ENCODE data around the gene VAMP1.

VAMP1 gene

GRCh38 chr12:6444704-6445688 lies 25.5 kb downstream of the VAMP1 start, which contains the start of gene CD27:
Gene CD27, plus strand, starts transcription at chr12:6444955. Its CDS starts 141 bp downstream, at chr12:6445096.
- ChIA-PET CTCF (interaction anchor here (1.0 to 12.1 kb wide), 10 partner anchors 9 to 94 kb away, joined by 3 to 91 read pairs (median 7); no protein-coding TSS in a partner anchor), POLR2A (interaction anchor here (0.9 to 1.3 kb wide), 3 partner anchors 19 to 90 kb away, joined by 3 to 4 read pairs (median 3); no protein-coding TSS in a partner anchor)
- DNase-seq (ENCODE audit: extremely low spot score), result no peak
- TF ChIP-seq CTCF (IDR thresholded peaks at IDR 0.05; ENCODE audit: control extremely low read depth, extremely low read depth, low read depth, missing control alignments), result no peak

- DNase-seq (ENCODE audit: extremely low spot score), result no peak
- TF ChIP-seq CTCF (IDR thresholded peaks at IDR 0.05; ENCODE audit: control extremely low read depth, extremely low read depth, low read depth, missing control alignments), result no peak
- ChIA-PET CTCF (interaction anchor here (1.1 to 12.1 kb wide), 10 partner anchors 8 to 95 kb away, joined by 3 to 91 read pairs (median 7); partner anchors contain the start of gene TAPBPL), POLR2A (interaction anchor here (0.6 to 1.5 kb wide), 10 partner anchors 8 to 114 kb away, joined by 3 to 6 read pairs (median 4); partner anchors contain the start of gene TAPBPL)
These were observed 26.4 kb downstream of the VAMP1 start for GRCh38 chr12:6444031-6444430.

- TF ChIP-seq CTCF (IDR thresholded peaks at IDR 0.05; ENCODE audit: control extremely low read depth, extremely low read depth, low read depth, missing control alignments), result no peak
- POLR2A ChIA-PET, result interaction anchor here (0.6 to 1.5 kb wide), 11 partner anchors 8 to 115 kb away, joined by 3 to 6 read pairs (median 4); partner anchors contain the start of gene TAPBPL
- CTCF ChIA-PET, result interaction anchor here (1.1 to 12.1 kb wide), 10 partner anchors 9 to 96 kb away, joined by 3 to 91 read pairs (median 7); partner anchors contain the start of gene TAPBPL
- peak; percentile 39 for DNase-seq (ENCODE audit: extremely low spot score)
These were observed 27.0 kb downstream of the VAMP1 start for GRCh38 chr12:6443361-6443983.

- no peak for DNase-seq (ENCODE audit: extremely low spot score)
- no peak for TF ChIP-seq CTCF (IDR thresholded peaks at IDR 0.05; ENCODE audit: control extremely low read depth, extremely low read depth, low read depth, missing control alignments)
- ChIA-PET CTCF (interaction anchor here (1.0 to 12.1 kb wide), 8 partner anchors 8 to 96 kb away, joined by 3 to 91 read pairs (median 7); partner anchors contain the start of gene TAPBPL), POLR2A (interaction anchor here (0.7 to 1.5 kb wide), 7 partner anchors 9 to 91 kb away, joined by 3 to 7 read pairs (median 4); partner anchors contain the start of genes TAPBPL and VAMP1)
These were observed 27.6 kb downstream of the VAMP1 start for GRCh38 chr12:6442836-6443235.

- DNase-seq (ENCODE audit: extremely low spot score), result no peak
- POLR2A ChIA-PET, result no interaction called here
- CTCF ChIA-PET, result interaction anchor here (0.7 to 4.2 kb wide), 5 partner anchors 10 to 97 kb away, joined by 3 to 28 read pairs (median 4); no protein-coding TSS in a partner anchor
- TF ChIP-seq CTCF (IDR thresholded peaks at IDR 0.05; ENCODE audit: control extremely low read depth, extremely low read depth, low read depth, missing control alignments), result no peak
These were observed 30.1 kb downstream of the VAMP1 start for GRCh38 chr12:6440391-6440790.

GRCh38 chr12:6438345-6438744 lies 32.1 kb downstream of the VAMP1 start:
- DNase-seq (ENCODE audit: extremely low spot score), result no peak
- ChIA-PET CTCF (interaction anchor here (1.4 to 4.2 kb wide), 5 partner anchors 15 to 99 kb away, joined by 3 to 28 read pairs (median 6); no protein-coding TSS in a partner anchor), POLR2A (no interaction called here)
- TF ChIP-seq CTCF (IDR thresholded peaks at IDR 0.05; ENCODE audit: control extremely low read depth, extremely low read depth, low read depth, missing control alignments), result no peak

All from GM10248 (cell line).